ENCODE measurements around the gene ANGEL2. TPM values are rescaled to one million over a fixed set of nuclear protein-coding genes. Genes with fewer than 3 reads are reported as not detected.

Gene ANGEL2, protein sequence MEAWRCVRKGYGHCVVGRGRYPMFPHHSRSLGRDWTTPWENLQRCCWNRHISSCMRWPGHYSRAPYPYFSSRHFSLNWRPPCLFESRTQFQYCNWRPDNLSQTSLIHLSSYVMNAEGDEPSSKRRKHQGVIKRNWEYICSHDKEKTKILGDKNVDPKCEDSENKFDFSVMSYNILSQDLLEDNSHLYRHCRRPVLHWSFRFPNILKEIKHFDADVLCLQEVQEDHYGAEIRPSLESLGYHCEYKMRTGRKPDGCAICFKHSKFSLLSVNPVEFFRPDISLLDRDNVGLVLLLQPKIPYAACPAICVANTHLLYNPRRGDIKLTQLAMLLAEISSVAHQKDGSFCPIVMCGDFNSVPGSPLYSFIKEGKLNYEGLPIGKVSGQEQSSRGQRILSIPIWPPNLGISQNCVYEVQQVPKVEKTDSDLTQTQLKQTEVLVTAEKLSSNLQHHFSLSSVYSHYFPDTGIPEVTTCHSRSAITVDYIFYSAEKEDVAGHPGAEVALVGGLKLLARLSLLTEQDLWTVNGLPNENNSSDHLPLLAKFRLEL
- 10 to 100 TPM; 18.4 to 25.4 (median 22.2) TPM for total RNA-seq
- polyA plus RNA-seq = 10.2 TPM
- long read RNA-seq, donor 1, full-length matches to known transcripts = 3 of 23 reads
- long read RNA-seq, donor 1, partial matches to known transcripts = 1 of 23 reads
- long read RNA-seq, donor 1, other reads (novel, unspliced or antisense) = 19 of 23 reads
- long read RNA-seq, donor 2, full-length matches to known transcripts = 4 of 8 reads
- long read RNA-seq, donor 2, partial matches to known transcripts = 0 of 8 reads
- long read RNA-seq, donor 2, other reads (novel, unspliced or antisense) = 4 of 8 reads
- long read RNA-seq, donor 3, full-length matches to known transcripts = 3 of 55 reads
- long read RNA-seq, donor 3, partial matches to known transcripts = 10 of 55 reads
- long read RNA-seq, donor 3, other reads (novel, unspliced or antisense) = 42 of 55 reads
- long read RNA-seq, donor 4, full-length matches to known transcripts = 3 of 7 reads
- long read RNA-seq, donor 4, partial matches to known transcripts = 2 of 7 reads
- long read RNA-seq, donor 4, other reads (novel, unspliced or antisense) = 2 of 7 reads

DNA sequence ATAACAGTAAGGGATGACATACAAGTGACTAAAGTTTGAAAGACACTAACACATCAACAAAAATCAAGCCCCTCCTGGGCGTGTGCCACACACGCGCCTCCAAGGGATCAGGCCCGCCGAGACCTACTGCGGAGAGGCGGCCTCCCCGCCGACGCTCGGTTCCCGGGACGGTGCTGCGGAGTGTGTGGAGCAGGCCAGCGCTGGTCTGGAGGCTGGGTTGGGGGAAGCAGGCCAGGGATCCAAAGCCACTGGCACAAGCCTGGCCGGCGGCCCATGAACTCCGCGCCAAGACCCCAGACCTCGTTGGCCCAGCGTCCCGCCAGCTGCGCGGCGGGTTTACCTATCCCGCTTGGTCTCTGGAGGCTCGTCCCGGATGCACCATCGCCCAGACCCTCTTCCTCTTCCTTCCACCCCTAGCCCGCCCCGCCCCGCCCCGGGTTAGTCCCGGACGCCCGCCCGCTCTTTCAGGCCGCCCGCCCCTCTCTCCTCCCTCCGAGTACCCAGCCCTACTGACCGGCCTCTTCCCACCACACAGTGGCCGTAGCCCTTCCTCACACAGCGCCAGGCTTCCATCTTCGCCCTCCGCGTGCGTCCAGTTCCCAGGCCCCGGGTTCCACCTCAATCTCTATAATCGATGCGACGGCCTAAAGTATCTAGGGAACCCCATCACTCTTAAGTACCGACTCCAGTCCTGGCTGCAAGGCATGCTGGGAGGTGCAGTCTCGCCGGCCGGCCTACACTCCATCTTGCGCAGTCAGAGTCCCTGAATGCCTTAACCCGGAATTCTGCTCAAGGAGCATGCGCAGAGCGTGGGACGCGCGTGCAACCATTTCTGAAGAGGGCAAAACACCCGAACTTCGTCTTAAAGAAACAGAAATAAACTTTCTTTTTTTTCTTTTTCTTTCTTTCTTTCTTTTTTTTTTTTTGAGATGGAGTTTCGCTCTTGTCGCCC is at the start of gene ANGEL2:
ANGEL2 (minus strand) TSS at position 769 of the 952 bp plus-strand sequence; CDS start at position 573, 196 bp downstream.
- Histone ChIP-seq H3K4me3 (ENCODE audit: low read length) (peak within 1 kb of the TSS; percentile 80), H3K9me3 (ENCODE audit: control insufficient read depth, low read length) (no peaks in the 10 kb centered on the region), H3K27ac (ENCODE audit: low read length) (peak within 1 kb of the TSS; percentile 80), H3K27me3 (ENCODE audit: control insufficient read depth, insufficient read depth) (no peaks in the 10 kb centered on the region), H3K4me1 (ENCODE audit: control insufficient read depth, insufficient read depth, low read length) (no peaks in the 10 kb centered on the region)
- intact Hi-C loops (cut with DNase I) = no loop called here
- peak; percentile 97 to 99 (median 98) for DNase-seq
- ATAC-seq = peak; percentile 99
- WGBS = under 1% methylated on average over 66 of the region's 66 CpGs

DNA sequence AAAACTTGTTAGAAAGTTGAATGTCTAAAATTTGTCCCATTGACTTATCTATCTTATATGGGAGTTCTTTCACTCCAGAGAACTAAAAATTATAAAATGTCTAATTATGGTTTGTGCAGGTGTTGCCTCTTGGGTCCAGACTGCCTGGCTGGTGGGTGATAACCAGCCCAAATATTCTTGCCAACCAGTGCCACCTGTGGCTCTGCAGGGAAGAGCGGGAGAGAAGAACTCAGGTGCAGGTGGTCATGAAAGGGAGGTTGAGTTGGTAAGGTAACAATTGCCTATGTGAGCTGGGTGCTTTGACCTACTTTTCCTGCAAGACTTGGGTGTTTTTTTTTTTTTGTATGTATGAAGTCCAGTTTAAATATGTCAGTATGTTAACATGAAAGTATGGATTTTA is 45.6 kb upstream of the ANGEL2 start:
- no peak for DNase-seq
- Histone ChIP-seq H3K27ac (ENCODE audit: low read length) (no peak overlapping the region), H3K4me1 (ENCODE audit: control insufficient read depth, insufficient read depth, low read length) (peaks cover 2% of the 10 kb centered on the region), H3K4me3 (ENCODE audit: low read length) (no peak overlapping the region), H3K27me3 (ENCODE audit: control insufficient read depth, insufficient read depth) (no peaks in the 10 kb centered on the region), H3K9me3 (ENCODE audit: control insufficient read depth, low read length) (no peaks in the 10 kb centered on the region)
- intact Hi-C loops (cut with DNase I) = no loop called here
- ATAC-seq = no peak
- WGBS = 98% methylated on average over 1 of the region's 1 CpG

DNA sequence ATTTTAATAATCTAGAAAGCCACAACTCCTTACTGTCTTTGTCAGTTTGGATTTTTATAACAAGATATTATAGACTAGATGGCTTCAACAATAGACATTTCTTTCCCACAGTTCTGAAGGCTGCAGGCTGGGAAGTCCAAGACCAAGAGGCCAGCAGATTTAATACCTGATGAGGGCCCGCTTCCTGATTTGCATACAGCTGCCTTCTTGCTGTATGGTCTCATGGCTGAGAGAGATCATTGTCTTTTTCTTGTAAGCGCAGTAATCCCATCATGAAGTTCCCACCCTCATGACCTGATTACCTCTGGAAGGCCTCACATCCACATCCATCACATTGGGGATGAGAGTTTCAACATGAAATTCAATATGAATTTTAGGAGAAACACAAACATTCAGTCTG is 45.2 kb upstream of the ANGEL2 start:
- ATAC-seq = no peak
- WGBS = over 99% methylated on average over 2 of the region's 2 CpGs
- Histone ChIP-seq H3K27me3 (ENCODE audit: control insufficient read depth, insufficient read depth) (no peaks in the 10 kb centered on the region), H3K9me3 (ENCODE audit: control insufficient read depth, low read length) (no peaks in the 10 kb centered on the region), H3K27ac (ENCODE audit: low read length) (no peak overlapping the region), H3K4me1 (ENCODE audit: control insufficient read depth, insufficient read depth, low read length) (peaks cover 2% of the 10 kb centered on the region), H3K4me3 (ENCODE audit: low read length) (no peak overlapping the region)
- no peak for DNase-seq
- intact Hi-C loops (cut with DNase I) = no loop called here

DNA sequence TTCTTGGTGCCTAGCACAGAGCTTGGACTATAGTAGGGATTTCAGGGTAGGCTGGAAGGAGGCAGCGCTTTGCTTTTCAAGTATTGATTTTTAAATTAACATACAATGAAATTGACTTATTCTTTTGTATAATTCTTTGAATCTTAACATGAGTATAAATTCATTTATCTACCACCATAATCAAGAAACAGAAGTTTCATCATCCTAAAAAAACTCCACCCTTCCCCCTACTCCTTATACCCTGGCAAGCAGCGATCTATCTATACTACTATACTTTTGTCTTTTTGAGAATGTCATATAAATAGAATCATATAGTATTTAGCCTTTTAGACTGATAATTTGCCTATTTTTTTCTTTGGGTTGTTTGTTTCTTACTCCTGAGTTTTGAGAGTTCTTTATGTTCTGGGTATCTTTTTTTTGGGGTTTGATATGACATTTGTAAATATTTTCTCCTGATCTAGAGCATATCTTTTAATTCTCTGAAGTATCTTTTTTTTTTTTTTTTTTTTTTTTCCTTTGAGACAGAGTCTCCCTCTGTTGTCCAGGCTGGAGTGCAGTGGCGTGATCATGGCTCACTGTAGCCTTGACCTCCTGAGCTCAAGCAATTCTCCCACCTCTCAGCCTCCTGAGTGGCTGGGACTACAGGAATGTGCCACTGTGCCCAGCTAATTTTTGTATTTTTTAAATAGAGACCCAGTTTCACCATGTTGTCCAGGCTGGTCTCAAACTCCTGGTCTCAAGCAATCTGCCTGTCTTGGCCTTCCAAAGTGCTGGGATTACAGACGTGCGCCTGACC is 41.8 kb upstream of the ANGEL2 start:
- DNase-seq = no peak
- no peaks in the 10 kb centered on the region for H3K9me3 ChIP-seq (ENCODE audit: control insufficient read depth, low read length)
- ATAC-seq = no peak
- intact Hi-C loops (cut with DNase I) = no loop called here
- no peaks in the 10 kb centered on the region for H3K4me1 ChIP-seq (ENCODE audit: control insufficient read depth, insufficient read depth, low read length)
- no peak overlapping the region for H3K4me3 ChIP-seq (ENCODE audit: low read length)
- WGBS = 88% methylated on average over 5 of the region's 5 CpGs
- H3K27me3 ChIP-seq (ENCODE audit: control insufficient read depth, insufficient read depth) = no peaks in the 10 kb centered on the region
- no peak overlapping the region for H3K27ac ChIP-seq (ENCODE audit: low read length)

DNA sequence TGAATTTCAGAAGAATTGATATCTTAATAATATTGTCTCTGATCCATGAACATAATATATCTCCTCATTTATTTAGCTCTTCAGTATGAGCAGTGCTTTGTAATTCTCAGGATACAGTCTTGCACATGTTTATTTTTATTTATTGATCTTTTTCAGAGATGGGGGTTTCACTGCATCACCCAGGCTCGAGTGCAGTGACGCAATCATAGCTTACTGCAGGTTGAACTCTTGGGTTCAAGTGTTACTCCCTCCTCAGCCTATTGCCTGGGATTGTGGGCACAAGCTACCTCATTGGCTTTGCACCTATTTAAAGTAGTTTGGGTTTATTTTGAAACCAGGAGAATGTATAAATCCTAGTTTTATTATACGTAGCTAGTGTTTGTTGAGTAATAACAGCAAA is 40.1 kb upstream of the ANGEL2 start:
- intact Hi-C loops (cut with DNase I) = no loop called here
- no peaks in the 10 kb centered on the region for H3K27me3 ChIP-seq (ENCODE audit: control insufficient read depth, insufficient read depth)
- 83% methylated on average over 3 of the region's 3 CpGs for WGBS
- no peak for DNase-seq
- ATAC-seq = no peak
- no peaks in the 10 kb centered on the region for H3K9me3 ChIP-seq (ENCODE audit: control insufficient read depth, low read length)
- H3K4me3 ChIP-seq (ENCODE audit: low read length) = no peak overlapping the region
- H3K4me1 ChIP-seq (ENCODE audit: control insufficient read depth, insufficient read depth, low read length) = no peaks in the 10 kb centered on the region
- H3K27ac ChIP-seq (ENCODE audit: low read length) = no peak overlapping the region

DNA sequence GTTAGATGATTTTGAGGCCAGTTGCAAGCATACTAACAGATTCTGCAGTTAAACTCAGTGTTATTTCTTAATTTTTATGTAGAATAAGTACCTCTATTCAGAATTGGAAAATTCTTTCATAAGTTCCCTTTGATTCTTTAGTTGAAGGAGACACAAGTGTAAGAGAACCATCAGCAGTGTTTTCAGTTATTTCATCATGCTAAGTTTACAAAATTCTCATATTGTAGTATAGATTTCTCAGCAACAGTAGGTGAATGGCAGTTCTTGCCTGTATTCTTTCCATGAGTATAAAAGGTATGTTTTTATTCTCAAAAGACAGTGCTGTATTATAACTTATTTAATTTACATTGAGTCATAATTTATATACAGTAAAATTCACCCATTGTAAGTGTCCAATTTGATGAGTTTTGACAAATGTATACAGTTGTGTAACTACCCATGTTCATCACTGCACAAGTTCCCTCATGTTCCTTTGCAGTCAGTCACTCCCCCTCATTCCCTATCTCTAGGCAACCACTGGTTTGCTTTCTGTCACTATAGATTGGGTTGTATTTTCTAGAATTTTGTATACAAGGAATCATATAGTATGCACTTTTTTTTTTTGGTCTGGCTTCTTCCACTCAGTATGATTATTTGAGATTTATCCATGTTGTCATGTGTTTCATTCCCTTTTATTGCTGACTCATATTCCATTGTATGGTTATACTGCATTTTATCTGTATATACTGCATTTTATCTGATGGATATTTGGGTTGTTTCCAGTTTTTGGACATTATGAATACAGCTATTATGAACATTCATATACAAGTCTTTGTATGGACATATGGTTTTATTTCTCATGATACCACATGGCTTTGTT is 39.3 kb upstream of the ANGEL2 start:
- no peak for DNase-seq
- H3K4me3 ChIP-seq (ENCODE audit: low read length) = no peak overlapping the region
- ATAC-seq = no peak
- no peak overlapping the region for H3K27ac ChIP-seq (ENCODE audit: low read length)
- H3K27me3 ChIP-seq (ENCODE audit: control insufficient read depth, insufficient read depth) = no peaks in the 10 kb centered on the region
- H3K4me1 ChIP-seq (ENCODE audit: control insufficient read depth, insufficient read depth, low read length) = no peaks in the 10 kb centered on the region
- intact Hi-C loops (cut with DNase I) = no loop called here
- H3K9me3 ChIP-seq (ENCODE audit: control insufficient read depth, low read length) = no peaks in the 10 kb centered on the region

DNA sequence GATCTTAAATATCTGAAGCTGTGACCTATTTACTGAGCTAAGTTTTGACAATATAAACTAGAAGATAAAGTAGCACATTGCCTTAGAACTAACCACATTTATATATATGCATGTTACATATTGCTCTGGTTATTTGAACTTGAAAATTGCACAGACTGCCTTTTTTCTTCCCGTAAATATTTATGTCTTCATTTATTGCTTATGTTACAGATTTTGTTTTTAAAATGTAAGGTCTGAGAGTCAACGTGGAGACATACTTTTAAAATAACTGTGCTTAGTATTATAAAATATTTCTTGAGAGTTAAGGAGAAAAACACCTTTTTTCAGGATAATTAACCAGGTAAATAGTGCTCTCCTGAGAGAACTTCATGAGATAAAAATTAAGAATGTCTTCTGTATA is 38.5 kb upstream of the ANGEL2 start:
- intact Hi-C loops (cut with DNase I) = no loop called here
- Histone ChIP-seq H3K4me3 (ENCODE audit: low read length) (no peak overlapping the region), H3K27me3 (ENCODE audit: control insufficient read depth, insufficient read depth) (no peaks in the 10 kb centered on the region), H3K27ac (ENCODE audit: low read length) (no peak overlapping the region), H3K4me1 (ENCODE audit: control insufficient read depth, insufficient read depth, low read length) (no peaks in the 10 kb centered on the region), H3K9me3 (ENCODE audit: control insufficient read depth, low read length) (no peaks in the 10 kb centered on the region)
- ATAC-seq (no peak), DNase-seq (no peak)
- 84% methylated on average over 2 of the region's 2 CpGs for WGBS

DNA sequence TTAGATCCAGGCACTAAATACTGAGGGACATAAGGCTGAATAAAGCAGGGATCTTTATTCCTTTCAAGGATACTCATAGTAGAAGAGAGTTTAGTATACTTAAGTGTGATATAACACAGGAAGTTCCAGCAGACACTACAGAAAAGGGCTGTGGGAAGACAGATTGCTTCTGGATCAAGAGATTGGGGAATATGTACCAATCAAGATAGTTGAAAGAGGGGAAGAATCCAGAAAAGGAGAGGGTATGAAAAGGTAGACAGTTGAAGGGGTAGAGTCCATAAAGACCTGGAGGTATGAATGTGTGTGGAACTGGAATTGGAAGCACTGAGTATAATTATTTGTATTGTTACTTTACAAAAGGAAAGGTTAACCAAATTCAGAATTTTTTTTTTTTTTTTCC is 37.8 kb upstream of the ANGEL2 start:
- Histone ChIP-seq H3K4me1 (ENCODE audit: control insufficient read depth, insufficient read depth, low read length) (no peaks in the 10 kb centered on the region), H3K9me3 (ENCODE audit: control insufficient read depth, low read length) (no peaks in the 10 kb centered on the region), H3K27ac (ENCODE audit: low read length) (no peak overlapping the region), H3K27me3 (ENCODE audit: control insufficient read depth, insufficient read depth) (no peaks in the 10 kb centered on the region), H3K4me3 (ENCODE audit: low read length) (no peak overlapping the region)
- DNase-seq (no peak), ATAC-seq (no peak)
- intact Hi-C loops (cut with DNase I) = no loop called here

DNA sequence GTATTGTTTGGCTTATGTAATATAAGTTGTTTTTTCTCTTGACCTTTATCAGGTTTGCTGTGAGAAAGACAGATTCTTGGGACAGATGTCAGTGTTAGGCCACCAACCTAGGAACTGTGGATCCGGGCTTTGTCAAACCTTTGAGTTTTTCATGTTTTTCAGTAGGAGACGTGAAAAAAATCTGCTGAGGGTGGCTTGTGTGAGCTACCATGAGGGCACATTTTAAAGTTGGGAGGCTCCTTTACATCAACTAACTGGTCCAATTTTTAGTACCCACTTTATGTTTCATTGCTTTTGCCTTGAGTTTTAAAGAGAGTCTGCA is 36.2 kb upstream of the ANGEL2 start:
- Histone ChIP-seq H3K27ac (ENCODE audit: low read length) (no peak overlapping the region), H3K4me3 (ENCODE audit: low read length) (peak overlapping the region; percentile 93)
- DNase-seq = no peak

More for the DNA sequence above, 36.2 kb upstream of the ANGEL2 start:
- WGBS = 31% methylated on average over 2 of the region's 2 CpGs
- H3K4me1 ChIP-seq (ENCODE audit: control insufficient read depth, insufficient read depth, low read length) = no peaks in the 10 kb centered on the region
- ATAC-seq = no peak
- H3K27me3 ChIP-seq (ENCODE audit: control insufficient read depth, insufficient read depth) = no peaks in the 10 kb centered on the region
- intact Hi-C loops (cut with DNase I) = no loop called here
- H3K9me3 ChIP-seq (ENCODE audit: control insufficient read depth, low read length) = no peaks in the 10 kb centered on the region

Measured in right cardiac atrium (tissue), 5 donors.